HCT116 (cell line): Measurements from ENCODE around the gene THG1L.

Experiments
- EGR1 ChIP-seq: IDR thresholded peaks from 2 replicates; pipeline ENCODE4 v1.6.1; 2012; ENCODE audit warnings: low read depth
- EZH2 ChIP-seq: fragments of 200-600 bp; sonication (generic); IDR thresholded peaks from 2 replicates; pipeline ENCODE4 v1.6.1; 2017; ENCODE audit warnings: antibody characterized with exemption, mixed run types
- EZH2phosphoT487 ChIP-seq: fragments of 200-600 bp; IDR thresholded peaks from 2 replicates; pipeline ENCODE4 v1.6.1; 2018; ENCODE audit warnings: antibody characterized with exemption, borderline replicate concordance
- POLR2A ChIP-seq: IDR thresholded peaks from 2 replicates; pipeline ENCODE4 v1.7.0; 2011; ENCODE audit warnings: borderline replicate concordance; ENCODE audit not compliant: insufficient read depth, insufficient read length; ENCODE audit errors: extremely low read depth
- POLR2AphosphoS5 ChIP-seq: IDR thresholded peaks from 2 replicates; pipeline ENCODE4 v1.6.1; 2011; ENCODE audit warnings: mild to moderate bottlenecking, low read depth, low read length, moderate library complexity
- SRF ChIP-seq: IDR thresholded peaks from 2 replicates; pipeline ENCODE4 v1.6.1; 2012; ENCODE audit warnings: low read depth
- TCF7L2 ChIP-seq: IDR thresholded peaks from 2 replicates; pipeline ENCODE4 v1.7.0; 2011; ENCODE audit warnings: borderline replicate concordance, inconsistent platforms; ENCODE audit not compliant: insufficient read depth, insufficient read length; ENCODE audit errors: extremely low read depth
- ZNF274 ChIP-seq: fragments of 200-500 bp; sonication (Bioruptor generic); IDR thresholded peaks from 2 replicates; pipeline ENCODE4 v1.6.1; 2014; ENCODE audit warnings: mild to moderate bottlenecking, low read depth, low read length, inconsistent platforms
- TF ChIP-seq, protein P1 (sequence below), 3 experiments: fragments of 200-600 bp in 1 of 3; sonication (generic) in 1 of 3; IDR thresholded peaks in 2 of 3; conservative IDR thresholded peaks in 1 of 3; 2 replicates each; pipeline ENCODE4 v1.5.1; 2012 to 2017; ENCODE audit warnings: low read depth in 2 of 3, low read length in 2 of 3, antibody characterized with exemption in 1 of 3, borderline replicate concordance in 1 of 3, control low read depth in 1 of 3, mild to moderate bottlenecking in 1 of 3, mixed read lengths in 1 of 3, mixed run types in 1 of 3, moderate library complexity in 1 of 3; ENCODE audit not compliant: insufficient read depth in 1 of 3

GRCh38 chr5:157766902-157767301, 35.7 kb downstream of the THG1L start:
- TF ChIP-seq EZH2 = no peak
- TF ChIP-seq, protein P1, sequence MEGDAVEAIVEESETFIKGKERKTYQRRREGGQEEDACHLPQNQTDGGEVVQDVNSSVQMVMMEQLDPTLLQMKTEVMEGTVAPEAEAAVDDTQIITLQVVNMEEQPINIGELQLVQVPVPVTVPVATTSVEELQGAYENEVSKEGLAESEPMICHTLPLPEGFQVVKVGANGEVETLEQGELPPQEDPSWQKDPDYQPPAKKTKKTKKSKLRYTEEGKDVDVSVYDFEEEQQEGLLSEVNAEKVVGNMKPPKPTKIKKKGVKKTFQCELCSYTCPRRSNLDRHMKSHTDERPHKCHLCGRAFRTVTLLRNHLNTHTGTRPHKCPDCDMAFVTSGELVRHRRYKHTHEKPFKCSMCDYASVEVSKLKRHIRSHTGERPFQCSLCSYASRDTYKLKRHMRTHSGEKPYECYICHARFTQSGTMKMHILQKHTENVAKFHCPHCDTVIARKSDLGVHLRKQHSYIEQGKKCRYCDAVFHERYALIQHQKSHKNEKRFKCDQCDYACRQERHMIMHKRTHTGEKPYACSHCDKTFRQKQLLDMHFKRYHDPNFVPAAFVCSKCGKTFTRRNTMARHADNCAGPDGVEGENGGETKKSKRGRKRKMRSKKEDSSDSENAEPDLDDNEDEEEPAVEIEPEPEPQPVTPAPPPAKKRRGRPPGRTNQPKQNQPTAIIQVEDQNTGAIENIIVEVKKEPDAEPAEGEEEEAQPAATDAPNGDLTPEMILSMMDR (IDR thresholded peaks at IDR 0.05 in 2 of 3, conservative IDR thresholded peaks at IDR 0.05 in 1 of 3; ENCODE audit: borderline replicate concordance in 1 of 3, insufficient read depth in 1 of 3, low read depth in 2 of 3, low read length in 2 of 3) = no peak
- TF ChIP-seq POLR2A = no peak
- TF ChIP-seq EZH2phosphoT487 = no peak
- no peak for TF ChIP-seq SRF
- TF ChIP-seq ZNF274 = no peak
- TF ChIP-seq EGR1 = no peak
- TF ChIP-seq POLR2AphosphoS5 = no peak
- no peak for TF ChIP-seq TCF7L2
